Fibroblast of gingiva (primary cell): ENCODE results near the gene HDAC9.
A peak's percentile ranks its signal among the peaks of the same experiment; 100 is the strongest.

Experiments used
- DNase-seq: peaks from one replicate; pipeline ENCODE4 v3.0.0-alpha.2; 2011; ENCODE audit warnings: low read depth

The HDAC9 gene

DNA sequence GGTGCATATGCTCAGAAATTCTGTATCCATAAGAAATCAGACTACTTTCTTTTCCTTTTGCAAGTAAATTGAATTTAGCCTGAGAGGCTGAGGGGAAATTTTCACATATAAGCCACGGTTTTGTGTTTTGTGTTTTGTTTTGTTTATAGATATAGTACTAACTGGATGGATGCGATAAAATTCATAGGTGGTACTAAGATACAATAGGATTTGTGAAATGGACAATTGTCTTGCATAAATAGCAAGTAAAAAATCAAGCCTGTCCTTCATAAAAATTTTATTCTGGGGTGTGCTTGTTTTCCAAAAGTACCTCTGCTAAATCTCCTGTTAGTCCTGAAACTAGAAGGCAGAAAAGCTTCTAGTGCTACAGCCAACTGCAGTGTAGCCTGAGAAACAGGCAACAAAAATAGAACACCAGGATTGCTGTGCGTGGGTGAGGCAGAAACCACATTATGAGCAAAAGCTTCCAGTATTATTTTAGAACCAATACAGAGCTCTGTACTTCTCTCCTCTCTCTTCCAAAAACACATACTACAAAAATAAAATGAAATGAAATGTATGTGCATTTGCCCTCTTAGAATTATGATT lies 634 bp upstream of the HDAC9 start:
- peak; percentile 24 for DNase-seq

DNA sequence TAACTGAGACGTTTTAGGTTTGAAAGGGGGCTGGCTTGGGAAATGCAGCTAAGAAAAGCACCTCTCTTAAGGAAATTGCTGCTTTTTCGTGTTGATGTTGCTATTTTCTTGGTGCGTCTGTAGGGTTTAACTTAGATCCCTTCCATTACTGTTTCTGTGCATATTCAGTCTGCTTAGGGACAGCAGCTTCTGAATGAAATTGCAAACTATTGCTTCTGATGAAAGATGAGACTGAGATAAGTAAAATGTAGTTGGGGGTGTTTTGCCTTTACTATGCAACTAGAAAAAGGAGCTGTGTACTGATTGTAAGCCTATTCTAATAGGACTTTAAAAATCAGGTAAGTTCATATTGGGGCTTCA lies 772 bp downstream of the HDAC9 start:
- DNase-seq, result no peak

DNA sequence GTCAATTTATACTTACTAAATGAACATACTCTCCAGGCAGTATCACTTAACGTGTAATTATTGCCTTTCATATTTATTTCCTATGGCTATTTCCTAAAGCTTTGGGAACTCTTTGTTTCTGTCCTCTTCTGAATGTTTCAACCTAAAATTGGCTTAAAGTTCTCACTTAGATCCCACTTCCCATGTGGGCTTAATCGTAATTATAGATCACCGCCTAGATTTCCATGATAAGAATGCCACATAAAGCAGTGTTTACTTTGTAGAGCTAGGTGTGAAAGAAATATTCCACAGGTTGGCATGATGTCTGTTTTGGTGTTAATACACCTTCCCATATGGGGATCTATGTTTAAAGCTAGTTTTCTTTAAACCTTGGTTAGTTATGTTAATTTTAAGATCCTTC lies 1.5 kb downstream of the HDAC9 start:
- DNase-seq, result no peak

DNA sequence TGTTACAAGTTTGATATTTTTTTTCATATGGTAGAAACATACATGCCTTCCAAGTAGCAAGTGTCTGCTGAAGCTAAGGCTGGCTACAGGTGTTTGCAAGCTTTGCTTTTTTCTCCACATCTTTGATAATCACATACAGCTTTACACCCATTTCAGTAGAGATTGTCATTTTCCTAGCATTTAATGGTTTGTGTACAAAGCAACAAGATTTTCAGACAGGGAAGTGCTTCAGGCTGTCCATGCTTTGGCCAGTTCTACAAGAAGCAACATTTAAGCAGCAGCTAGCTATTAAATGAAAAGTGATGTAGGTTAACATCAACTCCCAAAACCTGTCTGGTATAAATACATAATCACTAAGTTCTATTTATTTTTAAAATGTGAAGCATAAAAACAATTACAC lies 2.3 kb downstream of the HDAC9 start:
- no peak for DNase-seq

GRCh38 chr7:18498341-18498740 lies 2.8 kb downstream of the HDAC9 start:
- DNase-seq, result no peak

DNA sequence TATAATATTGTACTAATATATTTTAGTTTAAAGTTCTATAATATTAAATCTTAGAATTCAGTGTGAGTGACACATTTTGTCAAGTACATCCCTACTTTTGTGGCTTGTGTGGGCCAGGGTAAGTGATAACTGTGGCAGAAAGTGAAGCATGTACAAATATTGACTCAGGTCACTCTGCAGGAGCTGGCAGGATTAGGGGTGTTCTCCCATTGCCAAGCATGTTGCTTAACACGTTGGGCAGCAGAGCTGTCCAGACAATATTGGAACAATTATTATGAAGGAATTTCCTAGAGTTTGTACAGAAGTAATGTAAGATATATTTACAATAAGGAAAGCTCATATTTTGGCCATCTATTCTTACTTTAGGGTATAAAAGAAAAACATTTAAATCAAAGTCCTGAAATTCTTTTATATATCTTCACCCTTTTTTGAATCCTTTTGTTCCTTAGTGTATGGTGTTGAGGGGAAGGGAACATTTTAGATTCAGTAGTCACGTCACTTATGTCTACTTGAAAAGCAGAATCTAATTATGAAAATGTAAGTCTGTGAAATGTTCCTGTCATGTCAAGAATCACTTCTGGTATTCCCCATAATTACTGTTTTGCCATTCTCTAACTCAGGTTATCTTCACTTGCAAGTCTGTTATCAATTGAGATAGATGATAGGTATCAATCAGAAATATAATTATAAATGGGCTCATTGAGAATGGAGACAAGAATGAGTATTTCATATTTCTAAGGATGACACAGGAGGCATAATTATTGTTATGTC lies 4.0 kb downstream of the HDAC9 start:
- DNase-seq, result peak; percentile 73

DNA sequence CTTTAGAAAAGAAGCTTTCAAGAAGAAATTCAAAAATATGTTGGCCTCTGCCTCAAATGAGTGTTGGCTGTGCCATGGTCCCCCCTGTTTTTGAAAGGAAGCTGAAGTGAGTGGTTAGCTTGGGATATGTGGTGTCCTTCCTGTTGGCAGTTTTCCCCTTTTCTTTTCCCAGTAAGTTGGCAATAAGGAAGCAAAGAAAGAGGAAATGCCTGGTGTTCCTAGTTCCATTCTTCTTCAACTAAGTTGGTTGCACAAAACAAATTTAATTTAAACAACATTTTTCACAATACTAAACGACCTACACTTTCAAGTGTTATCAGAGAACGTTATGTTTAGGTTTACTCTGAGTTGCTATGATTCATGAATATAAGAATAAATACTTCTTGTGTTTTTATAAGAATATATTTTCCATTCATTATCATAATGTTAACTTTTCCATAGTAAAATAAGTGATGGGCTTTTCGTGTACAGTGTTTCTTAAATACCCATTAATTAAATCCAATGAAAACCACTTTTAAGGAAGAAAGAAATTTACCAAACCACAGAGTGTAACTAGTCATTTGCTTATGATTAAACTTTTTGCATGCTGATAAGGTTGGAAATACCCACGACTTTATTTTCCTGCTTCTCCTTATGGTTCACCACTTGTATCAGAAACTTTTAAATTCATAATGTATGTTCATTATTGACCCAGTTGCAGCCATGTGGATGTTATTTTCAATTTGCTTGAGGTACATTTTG lies 7.7 kb downstream of the HDAC9 start:
- DNase-seq, result no peak

GRCh38 chr7:18504965-18505364 lies 9.4 kb downstream of the HDAC9 start:
- no peak for DNase-seq

- peak; percentile 51 for DNase-seq
Observed at GRCh38 chr7:18505870-18506460, 10.4 kb downstream of the HDAC9 start.

DNA sequence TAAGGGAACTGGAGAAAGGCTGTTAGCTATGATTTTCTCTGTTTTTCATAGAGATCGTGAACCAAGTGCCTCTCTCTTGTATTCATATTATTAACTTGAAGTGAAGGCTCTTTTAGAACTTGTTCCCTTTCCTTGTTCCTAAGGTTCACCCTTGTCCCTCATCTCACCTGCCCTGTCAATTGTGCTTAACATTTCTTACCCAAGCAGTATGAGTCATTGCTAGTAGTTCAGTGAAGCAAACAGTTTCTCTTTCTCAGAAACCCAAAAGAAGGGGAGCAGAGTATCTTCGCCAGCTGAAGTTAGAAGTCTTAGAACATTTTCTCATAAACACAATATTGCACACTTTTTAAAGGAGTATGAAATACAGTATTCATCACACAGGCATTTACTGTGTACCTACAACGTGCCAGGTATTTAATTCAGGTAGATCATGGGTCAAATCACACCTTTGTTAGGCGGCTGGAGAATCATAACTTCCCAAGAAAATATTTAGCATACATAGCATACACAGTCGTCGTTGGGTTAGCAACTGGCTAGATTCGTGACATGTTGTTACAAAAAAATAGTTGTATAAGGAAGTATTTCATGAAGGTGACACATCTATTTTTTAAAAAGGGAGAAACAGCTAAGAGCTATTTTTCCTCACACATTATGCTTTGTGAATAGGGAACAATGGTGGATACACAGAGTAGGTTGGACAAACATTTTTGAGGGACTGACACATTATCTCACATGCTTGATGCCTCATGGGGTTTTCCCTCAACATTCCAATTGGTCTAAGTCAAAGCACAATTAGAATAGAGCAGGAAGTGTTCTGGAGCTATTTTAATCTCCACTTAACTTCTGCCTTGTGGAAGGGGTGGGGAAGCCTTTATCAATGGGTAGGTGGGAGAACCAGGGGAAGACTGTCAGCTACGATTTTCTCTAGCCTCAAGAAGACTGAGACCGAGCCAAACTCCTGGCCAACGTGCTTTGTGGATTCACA lies 13.2 kb downstream of the HDAC9 start:
- DNase-seq, result peak; percentile 79

- no peak for DNase-seq
Observed at GRCh38 chr7:18509481-18509880, 13.9 kb downstream of the HDAC9 start.

GRCh38 chr7:18511351-18512140 lies 16.0 kb downstream of the HDAC9 start:
- DNase-seq, result no peak

GRCh38 chr7:18513343-18513742 lies 17.8 kb downstream of the HDAC9 start:
- DNase-seq, result no peak

DNA sequence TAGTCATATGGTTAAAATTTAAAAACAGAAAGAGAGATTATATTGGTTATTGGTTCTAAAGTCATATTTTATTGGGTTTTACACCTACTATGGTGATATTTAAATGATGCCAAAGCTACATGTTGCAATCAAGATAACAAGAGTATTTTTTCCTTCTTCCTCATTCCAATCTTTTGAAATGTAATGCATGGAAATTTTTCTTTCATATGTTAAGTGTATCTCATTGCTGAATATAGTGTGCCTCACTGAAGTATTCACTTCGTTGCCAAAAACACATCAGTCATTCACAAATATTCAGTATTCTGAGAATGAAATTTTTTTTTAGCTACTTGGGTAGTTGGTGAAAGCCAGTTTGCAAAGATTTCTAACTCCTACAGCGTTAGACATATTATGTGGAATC lies 19.5 kb downstream of the HDAC9 start:
- peak; percentile 35 for DNase-seq

DNA sequence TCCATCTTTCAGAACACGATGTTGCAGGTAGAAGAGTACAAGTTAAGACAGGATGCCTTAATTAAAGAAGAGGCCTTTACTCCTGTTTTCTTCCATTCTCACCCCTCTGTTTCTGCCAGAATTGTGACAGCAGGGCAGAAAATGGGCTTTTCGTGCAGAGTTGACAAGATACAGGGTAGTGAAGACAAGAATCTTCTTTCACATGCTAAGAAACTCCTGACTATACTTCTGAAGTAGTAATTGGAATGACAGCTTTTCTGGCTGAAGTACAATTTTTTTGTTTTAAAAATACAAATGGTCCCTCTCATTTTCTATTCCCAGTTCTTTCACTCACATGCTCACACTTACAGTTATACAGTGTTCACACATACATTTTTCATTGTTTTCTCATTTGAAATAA lies 22.1 kb downstream of the HDAC9 start:
- DNase-seq, result no peak

GRCh38 chr7:18518555-18518954 lies 23.0 kb downstream of the HDAC9 start:
- DNase-seq, result no peak

DNA sequence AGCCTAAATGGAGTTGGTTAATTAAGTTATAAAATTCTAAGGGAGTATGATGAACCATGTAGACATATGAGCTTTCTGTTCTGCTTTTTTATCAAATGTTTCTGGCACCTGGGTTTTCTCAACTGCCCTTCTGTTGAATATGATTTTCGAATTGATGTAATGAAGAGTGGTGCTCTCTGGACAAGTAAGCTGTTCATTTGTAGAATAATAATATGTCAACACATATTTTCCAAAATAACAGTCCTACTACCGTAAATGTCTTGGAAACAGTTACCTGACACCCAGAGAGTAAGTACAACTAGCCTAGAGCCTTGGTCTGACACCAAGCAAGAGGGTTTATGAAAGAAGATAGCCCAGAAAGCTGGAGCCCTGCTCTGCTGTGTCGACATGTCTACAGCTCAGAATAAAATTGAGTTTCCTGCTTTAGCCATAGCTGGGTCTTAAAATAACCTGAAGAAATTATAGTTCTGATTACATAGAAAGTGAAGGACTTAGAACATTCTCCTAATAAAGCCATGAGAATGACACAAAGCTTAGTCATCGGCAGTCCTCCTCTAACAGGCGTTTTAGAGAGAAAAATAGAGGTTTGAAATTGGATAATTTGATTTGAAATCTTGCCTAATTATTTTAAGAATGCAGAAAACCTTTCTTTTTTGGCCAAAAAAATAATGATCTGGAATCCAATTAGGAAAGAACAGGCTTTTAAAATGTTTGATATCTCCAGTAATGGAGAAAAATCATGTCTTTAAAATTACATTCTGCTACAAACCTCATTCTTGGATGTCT lies 25.1 kb downstream of the HDAC9 start:
- DNase-seq, result peak; percentile 69

GRCh38 chr7:18521236-18521589 lies 25.7 kb downstream of the HDAC9 start:
- DNase-seq, result no peak

DNA sequence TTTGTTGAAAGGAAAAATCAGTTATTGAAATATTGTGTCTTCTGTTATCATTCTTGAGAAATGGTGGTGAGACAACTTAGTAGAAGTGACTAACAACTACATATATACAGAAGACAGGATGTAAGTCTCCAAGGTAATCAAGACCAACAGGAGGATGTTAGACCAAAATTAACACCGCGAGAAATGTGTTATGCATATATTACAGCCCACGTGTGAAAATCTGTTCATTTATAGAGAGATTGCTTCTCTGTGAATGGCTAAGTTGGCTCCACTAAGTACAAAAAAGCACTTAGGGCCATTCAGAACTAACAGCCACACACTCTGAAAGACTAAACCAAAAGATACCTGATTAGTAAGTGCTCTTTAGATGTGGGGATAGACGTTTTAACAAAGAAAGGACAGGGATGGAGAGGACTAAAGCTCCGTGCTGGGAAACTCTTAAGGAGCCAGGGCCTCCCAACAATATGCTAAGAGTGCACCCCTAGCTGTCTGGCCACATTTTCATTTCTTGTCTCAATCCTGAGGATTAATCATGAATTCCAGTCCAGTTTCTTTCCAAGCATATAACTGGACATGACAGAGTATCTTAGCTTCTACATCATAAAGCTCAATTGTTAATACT lies 26.5 kb downstream of the HDAC9 start:
- DNase-seq, result no peak

GRCh38 chr7:18524248-18524647 lies 28.7 kb downstream of the HDAC9 start:
- no peak for DNase-seq
